ENCODE measurements around the gene SHB.

GRCh38 chr9:37908283-37908682 lies 160.7 kb downstream of the SHB start:
- TF ChIP-seq, protein P1, sequence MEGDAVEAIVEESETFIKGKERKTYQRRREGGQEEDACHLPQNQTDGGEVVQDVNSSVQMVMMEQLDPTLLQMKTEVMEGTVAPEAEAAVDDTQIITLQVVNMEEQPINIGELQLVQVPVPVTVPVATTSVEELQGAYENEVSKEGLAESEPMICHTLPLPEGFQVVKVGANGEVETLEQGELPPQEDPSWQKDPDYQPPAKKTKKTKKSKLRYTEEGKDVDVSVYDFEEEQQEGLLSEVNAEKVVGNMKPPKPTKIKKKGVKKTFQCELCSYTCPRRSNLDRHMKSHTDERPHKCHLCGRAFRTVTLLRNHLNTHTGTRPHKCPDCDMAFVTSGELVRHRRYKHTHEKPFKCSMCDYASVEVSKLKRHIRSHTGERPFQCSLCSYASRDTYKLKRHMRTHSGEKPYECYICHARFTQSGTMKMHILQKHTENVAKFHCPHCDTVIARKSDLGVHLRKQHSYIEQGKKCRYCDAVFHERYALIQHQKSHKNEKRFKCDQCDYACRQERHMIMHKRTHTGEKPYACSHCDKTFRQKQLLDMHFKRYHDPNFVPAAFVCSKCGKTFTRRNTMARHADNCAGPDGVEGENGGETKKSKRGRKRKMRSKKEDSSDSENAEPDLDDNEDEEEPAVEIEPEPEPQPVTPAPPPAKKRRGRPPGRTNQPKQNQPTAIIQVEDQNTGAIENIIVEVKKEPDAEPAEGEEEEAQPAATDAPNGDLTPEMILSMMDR (IDR thresholded peaks at IDR 0.05 in 8 of 11, conservative IDR thresholded peaks at IDR 0.05 in 3 of 11), result no peak
- TF ChIP-seq POLR2A (IDR thresholded peaks at IDR 0.05) (no peak), POLR2AphosphoS5 (IDR thresholded peaks at IDR 0.05) (no peak)
